ENCODE measurements around the gene BPI. TPM values are rescaled to one million over a fixed set of nuclear protein-coding genes. Genes with fewer than 3 reads are reported as not detected.

BPI gene
- total RNA-seq, 1 experiment from 2014 or later: not detected

DNA sequence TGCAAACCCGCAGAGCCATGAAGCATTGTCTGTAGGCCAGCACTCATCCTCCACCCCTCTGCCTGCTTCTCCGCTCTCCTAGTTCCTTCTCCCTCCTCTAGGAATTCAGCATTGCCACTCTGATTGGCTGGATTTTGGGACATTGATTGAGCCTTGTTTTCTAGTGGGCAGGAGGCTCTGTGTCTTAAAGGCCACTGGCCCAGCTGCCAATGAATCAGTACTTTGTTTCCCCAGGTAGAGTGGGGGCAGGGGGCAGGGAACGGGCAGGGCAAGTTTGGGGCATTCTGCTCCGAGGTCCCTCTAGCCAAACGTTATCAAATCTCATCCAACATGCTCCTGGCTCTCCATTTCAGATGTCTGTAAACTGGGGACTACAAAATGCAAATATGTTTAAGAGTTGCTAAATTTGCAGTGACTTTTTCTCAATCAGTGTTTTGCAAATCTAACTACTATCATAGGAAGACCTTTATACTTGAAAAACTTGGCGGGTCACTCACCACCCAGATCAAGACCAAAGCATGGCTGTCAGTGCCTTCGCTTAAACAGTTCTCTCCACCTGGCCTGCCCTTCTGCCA lies 10.4 kb upstream of the BPI start:
- no peaks in the 10 kb centered on the region for H3K4me1 ChIP-seq (ENCODE audit: control insufficient read depth, insufficient read depth, low read length)
- H3K9me3 ChIP-seq (ENCODE audit: control insufficient read depth, insufficient read depth, low read depth, low read length): no peaks in the 10 kb centered on the region
- no peak overlapping the region for H3K27ac ChIP-seq (ENCODE audit: low read length)
- no TSS peak for BruUV-seq (replicated peaks)
- no peak for ATAC-seq
- H3K4me3 ChIP-seq (ENCODE audit: low read depth in 2 of 2, low read length in 2 of 2): no peak overlapping the region
- H3K36me3 ChIP-seq (ENCODE audit: control insufficient read depth, insufficient read depth, low read length): no peaks in the 10 kb centered on the region
- ChIA-PET CTCF (no interaction called here), POLR2A (no interaction called here)
- TF ChIP-seq, protein P1, sequence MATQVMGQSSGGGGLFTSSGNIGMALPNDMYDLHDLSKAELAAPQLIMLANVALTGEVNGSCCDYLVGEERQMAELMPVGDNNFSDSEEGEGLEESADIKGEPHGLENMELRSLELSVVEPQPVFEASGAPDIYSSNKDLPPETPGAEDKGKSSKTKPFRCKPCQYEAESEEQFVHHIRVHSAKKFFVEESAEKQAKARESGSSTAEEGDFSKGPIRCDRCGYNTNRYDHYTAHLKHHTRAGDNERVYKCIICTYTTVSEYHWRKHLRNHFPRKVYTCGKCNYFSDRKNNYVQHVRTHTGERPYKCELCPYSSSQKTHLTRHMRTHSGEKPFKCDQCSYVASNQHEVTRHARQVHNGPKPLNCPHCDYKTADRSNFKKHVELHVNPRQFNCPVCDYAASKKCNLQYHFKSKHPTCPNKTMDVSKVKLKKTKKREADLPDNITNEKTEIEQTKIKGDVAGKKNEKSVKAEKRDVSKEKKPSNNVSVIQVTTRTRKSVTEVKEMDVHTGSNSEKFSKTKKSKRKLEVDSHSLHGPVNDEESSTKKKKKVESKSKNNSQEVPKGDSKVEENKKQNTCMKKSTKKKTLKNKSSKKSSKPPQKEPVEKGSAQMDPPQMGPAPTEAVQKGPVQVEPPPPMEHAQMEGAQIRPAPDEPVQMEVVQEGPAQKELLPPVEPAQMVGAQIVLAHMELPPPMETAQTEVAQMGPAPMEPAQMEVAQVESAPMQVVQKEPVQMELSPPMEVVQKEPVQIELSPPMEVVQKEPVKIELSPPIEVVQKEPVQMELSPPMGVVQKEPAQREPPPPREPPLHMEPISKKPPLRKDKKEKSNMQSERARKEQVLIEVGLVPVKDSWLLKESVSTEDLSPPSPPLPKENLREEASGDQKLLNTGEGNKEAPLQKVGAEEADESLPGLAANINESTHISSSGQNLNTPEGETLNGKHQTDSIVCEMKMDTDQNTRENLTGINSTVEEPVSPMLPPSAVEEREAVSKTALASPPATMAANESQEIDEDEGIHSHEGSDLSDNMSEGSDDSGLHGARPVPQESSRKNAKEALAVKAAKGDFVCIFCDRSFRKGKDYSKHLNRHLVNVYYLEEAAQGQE (IDR thresholded peaks at IDR 0.05; ENCODE audit: insufficient read depth in 1 of 2, low read depth in 2 of 2, low read length in 1 of 2): no peak
- TF ChIP-seq TCF7L2 (IDR thresholded peaks at IDR 0.05; ENCODE audit: low read depth, low read length) (no peak), SIN3A (IDR thresholded peaks at IDR 0.05; ENCODE audit: borderline replicate concordance, insufficient read depth, low read depth, low read length) (no peak), POLR2AphosphoS5 (IDR thresholded peaks at IDR 0.05; ENCODE audit: low read depth, low read length) (no peak)
- TF ChIP-seq, protein P2, sequence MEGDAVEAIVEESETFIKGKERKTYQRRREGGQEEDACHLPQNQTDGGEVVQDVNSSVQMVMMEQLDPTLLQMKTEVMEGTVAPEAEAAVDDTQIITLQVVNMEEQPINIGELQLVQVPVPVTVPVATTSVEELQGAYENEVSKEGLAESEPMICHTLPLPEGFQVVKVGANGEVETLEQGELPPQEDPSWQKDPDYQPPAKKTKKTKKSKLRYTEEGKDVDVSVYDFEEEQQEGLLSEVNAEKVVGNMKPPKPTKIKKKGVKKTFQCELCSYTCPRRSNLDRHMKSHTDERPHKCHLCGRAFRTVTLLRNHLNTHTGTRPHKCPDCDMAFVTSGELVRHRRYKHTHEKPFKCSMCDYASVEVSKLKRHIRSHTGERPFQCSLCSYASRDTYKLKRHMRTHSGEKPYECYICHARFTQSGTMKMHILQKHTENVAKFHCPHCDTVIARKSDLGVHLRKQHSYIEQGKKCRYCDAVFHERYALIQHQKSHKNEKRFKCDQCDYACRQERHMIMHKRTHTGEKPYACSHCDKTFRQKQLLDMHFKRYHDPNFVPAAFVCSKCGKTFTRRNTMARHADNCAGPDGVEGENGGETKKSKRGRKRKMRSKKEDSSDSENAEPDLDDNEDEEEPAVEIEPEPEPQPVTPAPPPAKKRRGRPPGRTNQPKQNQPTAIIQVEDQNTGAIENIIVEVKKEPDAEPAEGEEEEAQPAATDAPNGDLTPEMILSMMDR (IDR thresholded peaks at IDR 0.05): no peak
- H3K27me3 ChIP-seq (ENCODE audit: control insufficient read depth, insufficient read depth, low read length): no peaks in the 10 kb centered on the region
- no peak for DNase-seq (ENCODE audit: low read depth, low spot score)
- in situ Hi-C loops (cut with HindIII; ENCODE audit: low pct_unique_long_range_greater_than_20kb, low sequenced_read_pairs) (no loop called here), intact Hi-C loops (cut with micrococcal nuclease; ENCODE audit: unreplicated experiment) (no loop called here)

- POLR2A ChIA-PET: no interaction called here
- in situ Hi-C loops (cut with HindIII; ENCODE audit: low pct_unique_long_range_greater_than_20kb, low sequenced_read_pairs) (no loop called here), intact Hi-C loops (cut with micrococcal nuclease; ENCODE audit: unreplicated experiment) (no loop called here)
- ATAC-seq: no peak
- Histone ChIP-seq H3K27ac (ENCODE audit: low read length) (no peak overlapping the region), H3K36me3 (ENCODE audit: control insufficient read depth, insufficient read depth, low read length) (no peaks in the 10 kb centered on the region), H3K27me3 (ENCODE audit: control insufficient read depth, insufficient read depth, low read length) (no peaks in the 10 kb centered on the region), H3K4me1 (ENCODE audit: control insufficient read depth, insufficient read depth, low read length) (no peaks in the 10 kb centered on the region), H3K9me3 (ENCODE audit: control insufficient read depth, insufficient read depth, low read depth, low read length) (no peaks in the 10 kb centered on the region), H3K4me3 (ENCODE audit: low read depth in 2 of 2, low read length in 2 of 2) (no peak overlapping the region)
- no TSS peak for BruUV-seq (replicated peaks)
- CTCF ChIA-PET: no interaction called here
- no peak for DNase-seq (ENCODE audit: low read depth, low spot score)
- TF ChIP-seq, protein P1 (IDR thresholded peaks at IDR 0.05; ENCODE audit: insufficient read depth in 1 of 2, low read depth in 2 of 2, low read length in 1 of 2): no peak
- TF ChIP-seq, protein P2 (IDR thresholded peaks at IDR 0.05): no peak
- TF ChIP-seq TCF7L2 (IDR thresholded peaks at IDR 0.05; ENCODE audit: low read depth, low read length): no peak
- no peak for TF ChIP-seq POLR2AphosphoS5 (IDR thresholded peaks at IDR 0.05; ENCODE audit: low read depth, low read length)
- no peak for TF ChIP-seq SIN3A (IDR thresholded peaks at IDR 0.05; ENCODE audit: borderline replicate concordance, insufficient read depth, low read depth, low read length)
Measured at GRCh38 chr20:38294076-38294591, 9.8 kb upstream of the BPI start.

All from Panc1 (cell line).